Posterior cingulate gyrus (tissue), 11 donors: ENCODE results near the gene TMEM115.

Experiments used
- DNase-seq, 10 donors: peaks; one replicate each; pipeline versions ENCODE4 v3.0.0 to v3.0.0-alpha.2; 2020 to 2021; ENCODE audit warnings: mixed read lengths in 3 of 10
- intact Hi-C: fragments of 100-400 bp; cut with DNase I; formaldehyde crosslinking; loops from one replicate; pipeline ENCODE4 v1.15.1; 2023

Gene TMEM115

GRCh38 chr3:50337175-50337861 lies 22.0 kb downstream of the TMEM115 start:
- intact Hi-C loops: no loop called here
- peak; percentile 95 to 100 (median 99) for DNase-seq

- peak in 1 of 10 donors; percentile 88 for DNase-seq
- intact Hi-C loops: no loop called here
Measured at GRCh38 chr3:50336452-50337174, 22.7 kb downstream of the TMEM115 start.

DNA sequence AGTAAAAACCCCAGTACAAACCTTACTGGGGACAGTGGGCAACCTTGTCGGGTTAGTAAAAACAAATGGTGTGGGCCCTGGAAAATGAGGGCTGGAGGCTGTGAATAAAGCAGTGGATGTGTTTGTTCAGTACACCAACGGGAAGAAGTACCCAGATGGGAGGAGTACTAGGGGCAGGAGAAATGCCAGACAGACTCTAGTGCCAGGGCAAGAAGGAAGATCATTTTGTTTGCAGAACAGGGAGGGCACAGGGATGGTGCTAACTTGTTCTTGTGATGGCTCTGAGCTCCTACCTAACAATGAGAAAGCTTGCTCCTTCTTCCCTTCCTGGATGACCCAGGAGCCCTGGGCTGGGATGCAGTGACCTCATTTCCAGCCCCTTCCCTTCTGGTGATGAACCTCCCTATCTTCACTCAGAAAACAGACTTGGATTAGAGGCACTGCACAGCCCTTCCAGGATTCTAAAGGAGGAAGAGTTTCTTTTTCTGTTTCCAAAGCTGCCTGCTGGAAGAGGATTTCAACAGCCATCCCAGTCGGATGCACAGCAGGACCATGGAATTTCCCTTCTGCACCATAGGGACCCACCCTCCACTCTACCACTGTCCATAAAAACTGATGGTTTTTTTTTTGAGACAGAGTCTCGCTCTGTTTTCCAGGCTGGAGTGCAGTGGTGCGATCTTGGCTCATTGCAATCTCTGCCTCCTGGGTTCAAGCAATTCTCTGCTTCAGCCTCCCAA lies 24.8 kb downstream of the TMEM115 start:
- DNase-seq: no peak
- intact Hi-C loops: no loop called here

GRCh38 chr3:50333744-50334328 lies 25.5 kb downstream of the TMEM115 start:
- intact Hi-C loops: no loop called here
- DNase-seq: no peak

DNA sequence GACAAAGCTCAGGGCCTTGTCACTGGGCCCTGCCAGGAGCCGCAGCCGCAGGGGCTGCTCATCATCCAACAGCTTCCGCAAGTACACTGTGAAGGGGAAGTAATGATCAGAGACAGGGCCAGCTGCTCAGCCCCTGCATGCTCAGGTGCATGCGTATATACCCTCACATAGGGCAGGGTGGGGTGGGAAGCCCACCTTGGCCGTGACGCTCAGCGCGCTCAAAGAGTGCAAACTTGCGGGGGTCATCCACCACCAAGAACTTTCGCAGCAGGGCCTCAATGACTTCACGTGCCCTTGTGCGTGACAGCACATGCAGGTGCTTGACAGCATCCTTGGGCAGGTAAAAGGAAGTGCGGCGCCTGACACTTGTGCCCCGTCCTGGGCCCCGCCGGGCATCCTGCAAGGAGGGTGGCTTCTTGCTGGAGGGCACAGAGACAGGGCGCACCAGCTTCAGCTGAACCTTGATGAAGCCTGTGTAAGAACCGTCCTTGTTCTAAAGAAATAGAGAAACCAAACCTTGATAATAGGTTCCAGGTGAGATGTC lies 27.9 kb downstream of the TMEM115 start:
- intact Hi-C loops: no loop called here
- no peak for DNase-seq

DNA sequence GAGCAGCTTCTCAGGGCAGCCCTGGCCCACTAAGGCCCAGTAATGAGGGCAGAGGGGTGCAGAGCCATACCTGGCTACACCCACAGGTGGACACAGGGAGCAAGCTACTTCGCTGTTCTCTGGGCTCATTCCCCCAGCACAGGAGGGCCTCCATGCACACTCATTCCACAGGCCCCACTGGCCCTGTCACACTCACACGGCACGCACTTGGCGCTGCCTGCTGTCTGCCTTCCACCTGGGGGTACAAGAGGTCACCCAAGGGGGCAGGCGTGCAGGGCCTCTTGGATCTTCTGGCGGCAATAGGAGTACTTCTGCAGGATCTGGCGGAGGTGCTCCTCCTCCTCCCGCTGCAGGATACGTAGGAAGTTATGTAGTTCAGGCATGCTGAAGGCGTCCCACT lies 29.0 kb downstream of the TMEM115 start:
- DNase-seq: no peak

GRCh38 chr3:50327943-50328691 lies 31.2 kb downstream of the TMEM115 start, which contains the start of gene TUSC2:
Gene TUSC2, minus strand, starts transcription at chr3:50328223. Its CDS starts 124 bp downstream, at chr3:50328099.
- intact Hi-C loops: loop anchor here (10.0 kb wide), 1 partner anchor 53 kb away; the partner anchor contains the start of gene LSMEM2
- DNase-seq: peak; percentile 96 to 100 (median 98)

More for the DNA sequence above, 29.0 kb downstream of the TMEM115 start:
- intact Hi-C loops: no loop called here

- intact Hi-C loops: loop anchor here (10.0 kb wide), 1 partner anchor 52 kb away; the partner anchor contains the start of gene LSMEM2
Measured at GRCh38 chr3:50327129-50327528, 32.2 kb downstream of the TMEM115 start.

GRCh38 chr3:50326182-50326541 lies 33.2 kb downstream of the TMEM115 start:
- no peak for DNase-seq
- intact Hi-C loops: loop anchor here (10.0 kb wide), 1 partner anchor 51 kb away; the partner anchor contains the start of gene LSMEM2

More at GRCh38 chr3:50327129-50327528, 32.2 kb downstream of the TMEM115 start:
- DNase-seq: no peak

DNA sequence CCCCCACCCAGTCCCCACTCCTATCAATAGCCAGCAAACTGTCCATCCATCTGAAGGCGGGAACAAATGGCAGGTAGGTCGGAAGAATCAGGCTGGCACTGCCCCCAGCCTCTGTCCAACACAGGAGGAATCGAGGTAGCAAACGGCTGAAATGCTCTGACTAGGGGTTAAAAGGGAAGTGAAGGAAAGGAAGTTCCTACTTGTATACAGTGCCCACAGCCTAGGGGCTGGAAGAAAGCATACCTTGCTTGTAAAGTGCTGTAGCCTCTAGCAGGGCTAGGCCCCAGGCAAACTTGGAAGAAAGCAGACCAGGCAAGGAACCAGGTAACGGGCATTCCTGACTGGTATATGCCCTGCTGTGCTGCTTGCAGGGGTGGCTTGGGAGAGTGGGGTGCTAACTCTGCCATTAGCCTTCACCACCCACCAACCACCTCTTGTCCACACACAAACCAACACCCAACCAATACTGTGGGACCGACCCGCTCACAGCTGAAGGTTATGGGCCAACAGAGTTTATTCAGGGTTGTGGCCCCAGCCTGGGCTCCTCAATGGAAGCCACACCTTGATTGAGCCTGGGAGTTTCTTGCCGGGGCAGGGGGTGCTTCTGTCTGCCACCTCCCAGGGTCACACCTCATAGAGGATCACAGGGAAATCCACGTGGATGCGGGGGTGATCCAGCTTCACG lies 33.7 kb downstream of the TMEM115 start:
- intact Hi-C loops: loop anchor here (10.0 kb wide), 1 partner anchor 51 kb away; the partner anchor contains the start of gene LSMEM2

DNA sequence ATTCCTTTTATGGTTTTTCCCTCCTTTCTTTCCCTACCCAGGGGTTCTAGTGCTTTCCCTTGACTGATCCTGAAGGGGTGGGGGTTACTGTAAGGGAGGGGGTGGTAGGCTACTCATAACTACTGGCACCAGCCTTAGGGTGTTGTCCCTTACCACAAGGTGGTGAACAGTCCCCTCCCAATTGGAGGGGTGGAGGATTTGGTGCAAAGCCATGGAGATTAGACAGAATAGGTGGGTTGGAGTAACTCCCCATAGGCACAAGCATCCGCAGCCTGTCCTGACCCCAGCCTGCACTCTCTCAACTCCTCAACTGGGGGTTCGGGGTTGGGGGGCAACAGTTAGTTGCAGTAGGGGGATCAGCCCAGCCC lies 34.2 kb downstream of the TMEM115 start:
- no peak for DNase-seq
- intact Hi-C loops: loop anchor here (10.0 kb wide), 1 partner anchor 50 kb away; the partner anchor contains the start of gene LSMEM2

More for the DNA sequence above, 33.7 kb downstream of the TMEM115 start:
- no peak for DNase-seq

DNA sequence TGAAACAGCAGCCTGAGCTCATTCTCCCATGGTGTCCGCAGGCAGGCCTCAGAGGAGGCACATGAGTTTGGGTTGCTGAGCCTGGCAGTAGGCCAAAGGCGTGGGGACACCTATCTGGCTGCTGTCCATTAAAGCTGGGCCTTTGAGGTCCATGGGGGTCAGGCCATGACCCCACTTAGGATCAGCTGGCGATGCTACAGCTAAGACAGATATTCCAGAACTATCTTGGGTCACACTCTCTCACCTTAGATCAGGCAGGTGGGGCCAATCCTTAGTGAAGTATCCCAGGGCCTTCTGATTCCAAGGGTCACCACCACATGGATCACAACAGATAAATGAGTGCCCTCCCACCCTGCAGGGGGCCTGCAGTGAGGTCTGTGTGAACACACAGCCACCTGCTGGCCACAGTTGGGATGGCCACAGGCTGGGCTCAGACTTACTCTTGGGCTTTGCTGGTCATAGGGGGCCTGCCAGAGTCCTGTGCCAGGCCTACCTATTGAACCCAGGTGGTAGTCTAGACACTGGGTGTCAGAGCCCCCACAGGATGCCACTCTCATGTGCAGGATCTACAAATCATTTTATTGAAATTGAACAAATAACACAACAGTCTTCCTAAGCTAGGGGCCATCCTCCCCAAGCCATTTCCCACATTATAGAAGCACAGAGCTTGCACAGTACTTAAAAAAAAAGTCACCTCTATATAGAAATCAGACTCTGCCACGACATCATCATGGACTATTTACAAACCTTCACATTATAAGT lies 34.8 kb downstream of the TMEM115 start:
- DNase-seq: peak; percentile 61 to 95 (median 73)

GRCh38 chr3:50323614-50324199 lies 35.6 kb downstream of the TMEM115 start:
- DNase-seq: no peak
- intact Hi-C loops: loop anchor here (10.0 kb wide), 1 partner anchor 49 kb away; the partner anchor contains the start of gene LSMEM2

More for the DNA sequence above, 34.8 kb downstream of the TMEM115 start:
- intact Hi-C loops: loop anchor here (10.0 kb wide), 1 partner anchor 50 kb away; the partner anchor contains the start of gene LSMEM2

DNA sequence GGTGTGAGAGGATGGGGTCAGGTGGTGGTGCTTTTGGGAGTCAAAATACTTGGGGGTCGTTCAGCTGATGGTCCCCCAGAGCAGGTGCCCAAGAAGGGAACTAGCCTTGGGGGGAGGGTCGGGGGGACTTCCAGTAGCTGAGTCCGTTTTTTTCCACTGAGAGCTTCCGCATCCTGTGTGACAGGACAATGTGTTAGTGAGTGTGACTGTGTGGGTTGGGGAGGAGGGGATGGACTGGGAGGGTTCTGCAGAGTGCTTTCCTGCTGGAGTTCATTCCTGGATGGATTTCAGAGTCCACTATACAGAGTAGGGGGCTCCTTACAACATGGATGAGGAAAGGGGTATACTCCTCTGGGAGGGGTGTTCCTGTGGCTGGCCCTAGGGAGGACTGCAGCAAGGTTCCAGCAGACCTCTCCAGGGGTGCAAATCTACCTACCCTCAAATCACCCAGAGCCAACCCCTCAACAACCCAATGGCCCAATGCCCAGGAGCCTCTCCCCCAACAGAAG lies 36.2 kb downstream of the TMEM115 start:
- no peak for DNase-seq
- intact Hi-C loops: loop anchor here (10.0 kb wide), 1 partner anchor 48 kb away; the partner anchor contains the start of gene LSMEM2

- intact Hi-C loops: loop anchor here (10.0 kb wide), 1 partner anchor 48 kb away; the partner anchor contains the start of gene LSMEM2
- no peak for DNase-seq
Measured at GRCh38 chr3:50322386-50323091, 36.8 kb downstream of the TMEM115 start, which contains the start of gene HYAL2. Gene HYAL2, minus strand, starts transcription at chr3:50322745. Its CDS starts 2,256 bp downstream, at chr3:50320489.

DNA sequence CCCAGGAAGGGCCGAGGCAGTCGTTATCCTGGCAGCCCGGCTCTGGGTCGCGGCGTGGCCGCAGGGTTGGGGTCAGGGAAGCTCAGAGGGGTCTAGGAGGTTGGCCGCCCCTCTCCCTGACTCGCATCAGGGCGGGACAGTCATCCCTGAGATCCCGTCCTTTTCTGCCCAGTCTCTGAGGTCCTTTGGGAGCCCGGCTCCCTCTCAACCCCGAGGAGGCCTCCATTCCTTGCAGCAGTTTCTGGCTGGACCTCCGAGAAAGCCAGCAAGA lies 37.3 kb downstream of the TMEM115 start:
- no peak for DNase-seq
- intact Hi-C loops: loop anchor here (10.0 kb wide), 1 partner anchor 47 kb away; the partner anchor contains the start of gene LSMEM2
